ENCODE results near the gene CLIC3.

DNA sequence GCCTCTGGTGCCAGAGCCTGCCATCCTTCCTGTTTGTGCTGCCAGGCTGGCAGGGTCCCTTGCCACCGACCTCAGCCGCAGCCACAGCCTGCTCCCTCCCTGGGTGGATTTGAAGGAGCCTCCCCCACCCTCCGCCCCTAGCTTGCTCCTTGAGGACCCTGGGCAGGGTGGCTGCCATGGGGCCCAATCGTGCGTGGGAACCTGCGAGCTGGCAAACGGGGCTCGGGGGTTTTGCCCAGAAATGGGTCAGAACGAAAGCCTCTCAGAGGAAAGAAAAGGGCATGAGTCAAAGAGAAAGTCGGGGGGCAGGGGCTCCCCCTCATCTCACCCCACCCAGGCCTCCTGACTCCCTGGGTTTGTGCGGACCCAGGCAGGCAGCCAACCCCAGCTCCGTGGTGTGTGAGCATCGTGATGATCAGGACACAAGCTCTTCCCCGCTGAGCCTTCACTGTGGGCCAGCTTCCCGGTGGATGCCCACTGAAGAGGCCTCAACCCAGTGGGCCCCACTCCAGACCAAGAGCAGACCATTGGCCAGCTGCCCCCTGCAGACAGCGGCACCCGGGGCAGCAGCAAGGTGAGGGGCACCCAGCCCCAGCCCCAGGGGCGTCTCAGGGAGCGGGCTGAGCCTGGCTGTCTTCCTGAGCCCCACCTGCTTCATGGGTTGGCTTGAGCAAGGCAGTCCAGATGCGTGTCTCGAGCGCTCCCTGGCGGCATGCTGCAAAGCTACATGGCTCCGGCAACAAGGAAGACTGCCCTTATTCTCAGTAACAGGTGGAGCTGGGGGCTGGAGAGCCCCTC, 38.5 kb upstream of the CLIC3 start:
- TF ChIP-seq, protein P1, sequence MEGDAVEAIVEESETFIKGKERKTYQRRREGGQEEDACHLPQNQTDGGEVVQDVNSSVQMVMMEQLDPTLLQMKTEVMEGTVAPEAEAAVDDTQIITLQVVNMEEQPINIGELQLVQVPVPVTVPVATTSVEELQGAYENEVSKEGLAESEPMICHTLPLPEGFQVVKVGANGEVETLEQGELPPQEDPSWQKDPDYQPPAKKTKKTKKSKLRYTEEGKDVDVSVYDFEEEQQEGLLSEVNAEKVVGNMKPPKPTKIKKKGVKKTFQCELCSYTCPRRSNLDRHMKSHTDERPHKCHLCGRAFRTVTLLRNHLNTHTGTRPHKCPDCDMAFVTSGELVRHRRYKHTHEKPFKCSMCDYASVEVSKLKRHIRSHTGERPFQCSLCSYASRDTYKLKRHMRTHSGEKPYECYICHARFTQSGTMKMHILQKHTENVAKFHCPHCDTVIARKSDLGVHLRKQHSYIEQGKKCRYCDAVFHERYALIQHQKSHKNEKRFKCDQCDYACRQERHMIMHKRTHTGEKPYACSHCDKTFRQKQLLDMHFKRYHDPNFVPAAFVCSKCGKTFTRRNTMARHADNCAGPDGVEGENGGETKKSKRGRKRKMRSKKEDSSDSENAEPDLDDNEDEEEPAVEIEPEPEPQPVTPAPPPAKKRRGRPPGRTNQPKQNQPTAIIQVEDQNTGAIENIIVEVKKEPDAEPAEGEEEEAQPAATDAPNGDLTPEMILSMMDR (IDR thresholded peaks at IDR 0.05), result peak; percentile 86 to 96 (median 94)
- TF ChIP-seq POLR2A (IDR thresholded peaks at IDR 0.05) (no peak), EP300 (IDR thresholded peaks at IDR 0.05) (peak in 1 of 2 donors; percentile 38)
